Gastrocnemius medialis (tissue), 4 donors: ENCODE data around the gene PTPRE. TPM values are rescaled to one million over a fixed set of nuclear protein-coding genes. Genes with fewer than 3 reads are reported as not detected.

Source experiments
- ATAC-seq, 2 donors: fragments of 150-250 bp; one replicate each; pipeline ENCODE4 v1.9.1; 2016
- DNase-seq, 2 donors: peaks; one replicate each; pipeline ENCODE4 v3.0.0-alpha.2; 2019
- H3K27ac ChIP-seq, 4 donors: fragments of 200-600 bp; sonication (generic); 1 replicate in 1 of 4; 2 replicates in 3 of 4; pipeline ENCODE4 v1.5.1; 2016 to 2018; ENCODE audit warnings: mild to moderate bottlenecking in 2 of 4, moderate library complexity in 1 of 4
- H3K27me3 ChIP-seq, 3 donors: fragments of 200-600 bp; sonication (generic) in 2 of 3; 1 replicate in 1 of 3; 2 replicates in 2 of 3; pipeline versions ENCODE4 v1.5.1 to v1.6.0; 2016 to 2019; ENCODE audit warnings: mild to moderate bottlenecking in 1 of 3, moderate library complexity in 1 of 3
- H3K36me3 ChIP-seq, 2 donors: fragments of 200-600 bp; sonication (generic) in 1 of 2; one replicate each; pipeline ENCODE4 v1.5.1; 2017 to 2018
- H3K4me1 ChIP-seq, 2 donors: fragments of 200-600 bp; sonication (generic) in 1 of 2; one replicate each; pipeline ENCODE4 v1.5.1; 2016 to 2017; ENCODE audit warnings: mild to moderate bottlenecking in 2 of 2
- H3K4me3 ChIP-seq, 4 donors: fragments of 200-600 bp; sonication (generic) in 3 of 4; 1 replicate in 1 of 4; 2 replicates in 3 of 4; pipeline ENCODE4 v1.5.1; 2016 to 2019; ENCODE audit warnings: mild to moderate bottlenecking in 2 of 4
- H3K9me3 ChIP-seq, 3 donors: fragments of 200-600 bp; sonication (generic) in 2 of 3; 1 replicate in 1 of 3; 2 replicates in 2 of 3; pipeline ENCODE4 v1.5.1; 2016 to 2019
- CTCF ChIP-seq, 5 experiments: fragments of 450-650 bp in 3 of 5; fragments of 200-600 bp in 2 of 5; sonication (generic) in 2 of 5; IDR thresholded peaks in 4 of 5; conservative IDR thresholded peaks in 1 of 5; 1 replicate in 4 of 5; 2 replicates in 1 of 5; pipeline ENCODE4 v1.5.1; 2016 to 2019; ENCODE audit warnings: antibody characterized with exemption in 5 of 5, mild to moderate bottlenecking in 3 of 5, moderate library complexity in 3 of 5
- POLR2A ChIP-seq, 2 donors: fragments of 450-650 bp; IDR thresholded peaks; one replicate each; pipeline ENCODE4 v1.6.1; 2017; ENCODE audit warnings: antibody characterized with exemption in 2 of 2, mild to moderate bottlenecking in 2 of 2, moderate library complexity in 2 of 2
- in situ Hi-C, 4 donors: fragments of 200-750 bp; cut with MboI; loops; one replicate each; pipeline versions ENCODE4 v1.15.0 to v1.8.0; 2017; ENCODE audit warnings: low sequenced_read_pairs in 4 of 4
- intact Hi-C: fragments of 100-400 bp; cut with DNase I; formaldehyde crosslinking; loops from one replicate; pipeline ENCODE4 v1.15.1; 2023; ENCODE audit warnings: low total_unique reads
- total RNA-seq, 4 donors: library from RNA; depleted of rRNA; stranded (reverse); fragments of >200 nt; gene quantifications; one replicate each; pipeline versions ENCODE4 v1.1.0 to v1.2.3, GENCODE V29; 2016

PTPRE gene
- total RNA-seq, 4 donors from 2014 or later, result 0.97 to 2.2 (median 1.6) TPM

- TF ChIP-seq POLR2A (IDR thresholded peaks at IDR 0.05), result no peak
- no peak for TF ChIP-seq CTCF (IDR thresholded peaks at IDR 0.05 in 4 of 5, conservative IDR thresholded peaks at IDR 0.05 in 1 of 5)
- H3K27ac ChIP-seq, result no peak overlapping the region
- H3K27me3 ChIP-seq, result no peaks in the 10 kb centered on the region
- H3K4me3 ChIP-seq, result no peak overlapping the region
- no peaks in the 10 kb centered on the region for H3K36me3 ChIP-seq
- H3K9me3 ChIP-seq, result no peaks in the 10 kb centered on the region
- H3K4me1 ChIP-seq, result no peaks in the 10 kb centered on the region
- intact Hi-C loops (no loop called here), in situ Hi-C loops (no loop called here)
- ATAC-seq, result no peak
- DNase-seq, result no peak
Measured at GRCh38 chr10:128036011-128036615, 129.2 kb downstream of the PTPRE start.

- ATAC-seq, result no peak
- Histone ChIP-seq H3K4me3 (no peak overlapping the region), H3K9me3 (no peaks in the 10 kb centered on the region), H3K36me3 (no peaks in the 10 kb centered on the region), H3K27ac (no peak overlapping the region), H3K4me1 (no peaks in the 10 kb centered on the region), H3K27me3 (no peaks in the 10 kb centered on the region)
- DNase-seq, result no peak
- TF ChIP-seq POLR2A (IDR thresholded peaks at IDR 0.05), result no peak
- no peak for TF ChIP-seq CTCF (IDR thresholded peaks at IDR 0.05 in 4 of 5, conservative IDR thresholded peaks at IDR 0.05 in 1 of 5)
- intact Hi-C loops (no loop called here), in situ Hi-C loops (no loop called here)
Measured at GRCh38 chr10:128036746-128037543, 130.0 kb downstream of the PTPRE start.

- Histone ChIP-seq H3K36me3 (no peaks in the 10 kb centered on the region), H3K27me3 (no peaks in the 10 kb centered on the region), H3K9me3 (no peaks in the 10 kb centered on the region), H3K27ac (no peak overlapping the region), H3K4me1 (no peaks in the 10 kb centered on the region), H3K4me3 (no peak overlapping the region)
- TF ChIP-seq CTCF (IDR thresholded peaks at IDR 0.05 in 4 of 5, conservative IDR thresholded peaks at IDR 0.05 in 1 of 5), result no peak
- TF ChIP-seq POLR2A (IDR thresholded peaks at IDR 0.05), result no peak
- intact Hi-C loops (no loop called here), in situ Hi-C loops (no loop called here)
- DNase-seq, result no peak
- ATAC-seq, result no peak
Measured at GRCh38 chr10:128040096-128040495, 133.2 kb downstream of the PTPRE start.

GRCh38 chr10:128040681-128041080 lies 133.8 kb downstream of the PTPRE start:
- no peak overlapping the region for H3K4me3 ChIP-seq
- no peaks in the 10 kb centered on the region for H3K9me3 ChIP-seq
- no peak for DNase-seq
- intact Hi-C loops (no loop called here), in situ Hi-C loops (no loop called here)
- H3K36me3 ChIP-seq, result no peaks in the 10 kb centered on the region
- no peak for ATAC-seq
- H3K27ac ChIP-seq, result no peak overlapping the region
- H3K4me1 ChIP-seq, result no peaks in the 10 kb centered on the region
- TF ChIP-seq POLR2A (IDR thresholded peaks at IDR 0.05) (no peak), CTCF (IDR thresholded peaks at IDR 0.05 in 4 of 5, conservative IDR thresholded peaks at IDR 0.05 in 1 of 5) (no peak)
- H3K27me3 ChIP-seq, result no peaks in the 10 kb centered on the region
